ENCODE measurements around the gene FAM161A.

Gene FAM161A

GRCh38 chr2:61845320-61845719 lies 8.5 kb downstream of the FAM161A start:
- Histone ChIP-seq H3K9ac (no peak overlapping the region), H4K20me1 (ENCODE audit: insufficient read depth) (no peaks in the 10 kb centered on the region), H3K4me3 (IDR thresholded peaks at IDR 0.05; ENCODE audit: insufficient read depth, low read depth, low read length) (no peak overlapping the region), H3K27me3 (ENCODE audit: insufficient read depth, low read depth) (no peaks in the 10 kb centered on the region), H3K36me3 (ENCODE audit: insufficient read depth) (no peaks in the 10 kb centered on the region), H3K79me2 (ENCODE audit: insufficient read depth, low read depth) (no peaks in the 10 kb centered on the region), H3K4me2 (no peak overlapping the region), H3K4me1 (ENCODE audit: low read depth, poor library complexity, severe bottlenecking) (no peaks in the 10 kb centered on the region), H2AFZ (ENCODE audit: low read depth) (no peak overlapping the region), H3K27ac (no peak overlapping the region)
- TF ChIP-seq, protein P1, sequence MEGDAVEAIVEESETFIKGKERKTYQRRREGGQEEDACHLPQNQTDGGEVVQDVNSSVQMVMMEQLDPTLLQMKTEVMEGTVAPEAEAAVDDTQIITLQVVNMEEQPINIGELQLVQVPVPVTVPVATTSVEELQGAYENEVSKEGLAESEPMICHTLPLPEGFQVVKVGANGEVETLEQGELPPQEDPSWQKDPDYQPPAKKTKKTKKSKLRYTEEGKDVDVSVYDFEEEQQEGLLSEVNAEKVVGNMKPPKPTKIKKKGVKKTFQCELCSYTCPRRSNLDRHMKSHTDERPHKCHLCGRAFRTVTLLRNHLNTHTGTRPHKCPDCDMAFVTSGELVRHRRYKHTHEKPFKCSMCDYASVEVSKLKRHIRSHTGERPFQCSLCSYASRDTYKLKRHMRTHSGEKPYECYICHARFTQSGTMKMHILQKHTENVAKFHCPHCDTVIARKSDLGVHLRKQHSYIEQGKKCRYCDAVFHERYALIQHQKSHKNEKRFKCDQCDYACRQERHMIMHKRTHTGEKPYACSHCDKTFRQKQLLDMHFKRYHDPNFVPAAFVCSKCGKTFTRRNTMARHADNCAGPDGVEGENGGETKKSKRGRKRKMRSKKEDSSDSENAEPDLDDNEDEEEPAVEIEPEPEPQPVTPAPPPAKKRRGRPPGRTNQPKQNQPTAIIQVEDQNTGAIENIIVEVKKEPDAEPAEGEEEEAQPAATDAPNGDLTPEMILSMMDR (conservative IDR thresholded peaks at IDR 0.05; ENCODE audit: low read depth, low read length): no peak

DNA sequence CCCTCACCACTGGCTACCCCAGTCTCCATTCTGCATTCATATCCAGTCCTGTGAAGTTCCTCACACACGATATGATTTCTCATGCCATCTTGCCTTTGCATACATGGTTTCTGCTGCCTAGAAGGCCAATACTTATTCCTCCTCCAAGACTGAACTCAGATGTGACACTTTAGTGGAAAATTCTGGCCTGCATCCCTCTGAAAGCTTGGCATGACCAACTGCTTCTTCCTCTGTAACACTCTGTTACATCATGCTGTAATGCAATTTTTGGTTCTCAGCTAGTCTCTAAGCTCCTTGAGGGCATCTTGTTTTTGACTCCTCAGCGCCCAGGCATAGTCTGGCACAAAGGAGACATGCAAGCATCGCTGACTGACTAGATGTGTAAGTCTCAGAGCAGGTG lies 12.6 kb downstream of the FAM161A start:
- no peak overlapping the region for H3K4me3 ChIP-seq (IDR thresholded peaks at IDR 0.05; ENCODE audit: insufficient read depth, low read depth, low read length)
- no peak overlapping the region for H3K27ac ChIP-seq
- H3K4me1 ChIP-seq (ENCODE audit: low read depth, poor library complexity, severe bottlenecking): no peaks in the 10 kb centered on the region
- no peak overlapping the region for H2AFZ ChIP-seq (ENCODE audit: low read depth)
- TF ChIP-seq, protein P1 (conservative IDR thresholded peaks at IDR 0.05; ENCODE audit: low read depth, low read length): no peak
- no peaks in the 10 kb centered on the region for H3K79me2 ChIP-seq (ENCODE audit: insufficient read depth, low read depth)
- no peaks in the 10 kb centered on the region for H4K20me1 ChIP-seq (ENCODE audit: insufficient read depth)
- no peak overlapping the region for H3K4me2 ChIP-seq
- no peaks in the 10 kb centered on the region for H3K27me3 ChIP-seq (ENCODE audit: insufficient read depth, low read depth)
- no peak overlapping the region for H3K9ac ChIP-seq
- no peaks in the 10 kb centered on the region for H3K36me3 ChIP-seq (ENCODE audit: insufficient read depth)

GRCh38 chr2:61834893-61835292 lies 19.0 kb downstream of the FAM161A start:
- Histone ChIP-seq H3K27ac (no peak overlapping the region), H3K4me1 (ENCODE audit: low read depth, poor library complexity, severe bottlenecking) (no peaks in the 10 kb centered on the region), H3K36me3 (ENCODE audit: insufficient read depth) (no peaks in the 10 kb centered on the region), H3K79me2 (ENCODE audit: insufficient read depth, low read depth) (no peaks in the 10 kb centered on the region), H4K20me1 (ENCODE audit: insufficient read depth) (no peaks in the 10 kb centered on the region), H2AFZ (ENCODE audit: low read depth) (no peak overlapping the region), H3K4me2 (no peak overlapping the region), H3K9ac (no peak overlapping the region), H3K4me3 (IDR thresholded peaks at IDR 0.05; ENCODE audit: insufficient read depth, low read depth, low read length) (no peak overlapping the region), H3K27me3 (ENCODE audit: insufficient read depth, low read depth) (no peaks in the 10 kb centered on the region)
- TF ChIP-seq, protein P1 (conservative IDR thresholded peaks at IDR 0.05; ENCODE audit: low read depth, low read length): no peak

DNA sequence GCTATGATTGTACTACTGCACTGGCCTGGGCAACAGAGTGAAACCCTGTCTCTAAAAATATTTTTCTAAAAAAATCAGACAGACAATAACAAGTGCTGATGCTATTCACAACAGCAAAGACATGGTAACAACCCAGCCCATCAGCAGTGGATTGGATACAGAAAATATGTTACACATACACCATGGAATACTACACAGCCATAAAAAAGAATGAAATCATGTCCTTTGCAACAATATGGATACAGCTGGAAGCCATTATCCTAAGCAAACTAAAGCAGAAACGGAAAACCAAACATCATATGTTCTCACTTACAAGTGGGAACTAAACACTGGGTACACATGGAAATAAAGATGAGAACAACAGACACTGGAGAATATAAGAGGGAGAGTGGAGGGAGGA lies 19.9 kb downstream of the FAM161A start:
- no peaks in the 10 kb centered on the region for H3K27me3 ChIP-seq (ENCODE audit: insufficient read depth, low read depth)
- no peaks in the 10 kb centered on the region for H3K79me2 ChIP-seq (ENCODE audit: insufficient read depth, low read depth)
- TF ChIP-seq, protein P1 (conservative IDR thresholded peaks at IDR 0.05; ENCODE audit: low read depth, low read length): no peak
- no peaks in the 10 kb centered on the region for H4K20me1 ChIP-seq (ENCODE audit: insufficient read depth)
- no peak overlapping the region for H3K4me2 ChIP-seq
- no peak overlapping the region for H3K4me3 ChIP-seq (IDR thresholded peaks at IDR 0.05; ENCODE audit: insufficient read depth, low read depth, low read length)
- H3K27ac ChIP-seq: no peak overlapping the region
- no peak overlapping the region for H3K9ac ChIP-seq
- H3K36me3 ChIP-seq (ENCODE audit: insufficient read depth): no peaks in the 10 kb centered on the region
- H3K4me1 ChIP-seq (ENCODE audit: low read depth, poor library complexity, severe bottlenecking): no peaks in the 10 kb centered on the region
- no peak overlapping the region for H2AFZ ChIP-seq (ENCODE audit: low read depth)
